Measurements from ENCODE around the gene IGFN1.

DNA sequence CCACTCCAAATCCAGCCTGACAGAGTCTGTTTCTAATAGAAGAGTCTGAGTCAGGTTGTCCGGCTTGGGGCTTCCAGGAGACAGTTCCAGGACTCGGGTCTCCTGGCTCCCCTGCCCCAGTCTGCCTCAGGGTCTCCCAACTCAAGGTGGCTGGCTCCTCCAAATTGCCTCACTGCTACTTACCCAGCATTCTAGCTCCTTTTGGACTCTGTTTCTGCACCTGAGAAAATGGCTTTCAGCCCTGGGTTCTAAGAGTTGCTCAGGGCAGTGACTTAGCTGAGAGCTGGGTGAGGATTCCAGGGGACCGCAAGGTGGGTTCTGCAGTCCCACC is 5.5 kb upstream of the IGFN1 start:
- TF ChIP-seq EZH2phosphoT487 (IDR thresholded peaks at IDR 0.05; ENCODE audit: low read depth, severe bottlenecking, unreplicated experiment) = no peak
- TF ChIP-seq, protein P1, sequence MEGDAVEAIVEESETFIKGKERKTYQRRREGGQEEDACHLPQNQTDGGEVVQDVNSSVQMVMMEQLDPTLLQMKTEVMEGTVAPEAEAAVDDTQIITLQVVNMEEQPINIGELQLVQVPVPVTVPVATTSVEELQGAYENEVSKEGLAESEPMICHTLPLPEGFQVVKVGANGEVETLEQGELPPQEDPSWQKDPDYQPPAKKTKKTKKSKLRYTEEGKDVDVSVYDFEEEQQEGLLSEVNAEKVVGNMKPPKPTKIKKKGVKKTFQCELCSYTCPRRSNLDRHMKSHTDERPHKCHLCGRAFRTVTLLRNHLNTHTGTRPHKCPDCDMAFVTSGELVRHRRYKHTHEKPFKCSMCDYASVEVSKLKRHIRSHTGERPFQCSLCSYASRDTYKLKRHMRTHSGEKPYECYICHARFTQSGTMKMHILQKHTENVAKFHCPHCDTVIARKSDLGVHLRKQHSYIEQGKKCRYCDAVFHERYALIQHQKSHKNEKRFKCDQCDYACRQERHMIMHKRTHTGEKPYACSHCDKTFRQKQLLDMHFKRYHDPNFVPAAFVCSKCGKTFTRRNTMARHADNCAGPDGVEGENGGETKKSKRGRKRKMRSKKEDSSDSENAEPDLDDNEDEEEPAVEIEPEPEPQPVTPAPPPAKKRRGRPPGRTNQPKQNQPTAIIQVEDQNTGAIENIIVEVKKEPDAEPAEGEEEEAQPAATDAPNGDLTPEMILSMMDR (IDR thresholded peaks at IDR 0.05; ENCODE audit: poor library complexity) = no peak
